M059J (cell line): ENCODE measurements around the gene MYRIP. TPM values are rescaled to one million over a fixed set of nuclear protein-coding genes. Genes with fewer than 3 reads are reported as not detected.
A peak's percentile ranks its signal among the peaks of the same experiment; 100 is the strongest.

Source experiments
- DNase-seq: peaks from one replicate; pipeline ENCODE4 v3.0.0-alpha.2; 2012; ENCODE audit warnings: low read depth
- total RNA-seq: library from RNA; depleted of rRNA; stranded (reverse); fragments of >200 nt; shearing (Covaris generic); gene quantifications from 2 replicates; pipeline ENCODE4 v1.2.3, GENCODE V29; 2014

The MYRIP gene
- total RNA-seq, 1 experiment from 2014 or later: 0.12 TPM

GRCh38 chr3:40232626-40233025, 423.2 kb downstream of the MYRIP start:
- no peak for DNase-seq

GRCh38 chr3:40237159-40237558, 427.8 kb downstream of the MYRIP start:
- no peak for DNase-seq

GRCh38 chr3:40237889-40238571, 428.6 kb downstream of the MYRIP start:
- peak; percentile 1 for DNase-seq

- DNase-seq: no peak
These were observed 431.5 kb downstream of the MYRIP start for GRCh38 chr3:40240921-40241320.

GRCh38 chr3:40242216-40242615, 432.8 kb downstream of the MYRIP start:
- no peak for DNase-seq

- DNase-seq: no peak
These were observed 433.2 kb downstream of the MYRIP start for GRCh38 chr3:40242638-40243037.

GRCh38 chr3:40243056-40243455, 433.6 kb downstream of the MYRIP start:
- DNase-seq: no peak

GRCh38 chr3:40247714-40248454, 438.5 kb downstream of the MYRIP start:
- peak; percentile 20 for DNase-seq

- DNase-seq: no peak
These were observed 439.2 kb downstream of the MYRIP start for GRCh38 chr3:40248591-40248990.

- DNase-seq: no peak
These were observed 439.8 kb downstream of the MYRIP start for GRCh38 chr3:40249168-40249567.

GRCh38 chr3:40254491-40254890, 445.1 kb downstream of the MYRIP start:
- no peak for DNase-seq

GRCh38 chr3:40254891-40255290, 445.5 kb downstream of the MYRIP start:
- DNase-seq: no peak

- no peak for DNase-seq
These were observed 446.1 kb downstream of the MYRIP start for GRCh38 chr3:40255532-40255931.

- no peak for DNase-seq
These were observed 448.7 kb downstream of the MYRIP start for GRCh38 chr3:40258064-40258463.

- peak; percentile 78 for DNase-seq
These were observed 449.1 kb downstream of the MYRIP start for GRCh38 chr3:40258555-40258954.

GRCh38 chr3:40262331-40262730, 452.9 kb downstream of the MYRIP start:
- no peak for DNase-seq

- DNase-seq: no peak
These were observed 455.0 kb downstream of the MYRIP start for GRCh38 chr3:40264451-40264850.

- DNase-seq: no peak
These were observed 455.8 kb downstream of the MYRIP start for GRCh38 chr3:40265181-40265580.

GRCh38 chr3:40267937-40268724, 458.7 kb downstream of the MYRIP start:
- DNase-seq: no peak

- no peak for DNase-seq
These were observed 459.6 kb downstream of the MYRIP start for GRCh38 chr3:40268802-40269524.

GRCh38 chr3:40278791-40279190, 469.4 kb downstream of the MYRIP start:
- no peak for DNase-seq

- no peak for DNase-seq
These were observed 472.6 kb downstream of the MYRIP start for GRCh38 chr3:40281995-40282394.
